ENCODE results near the gene JADE3.

The JADE3 gene

GRCh38 chrX:47047989-47048388 is 135.8 kb downstream of the JADE3 start:
- DNase-seq, result no peak

GRCh38 chrX:47059142-47059874 is 147.1 kb downstream of the JADE3 start:
- DNase-seq, result no peak

GRCh38 chrX:47060708-47061107 is 148.5 kb downstream of the JADE3 start:
- no peak for DNase-seq

- no peak for DNase-seq
These were observed 149.2 kb downstream of the JADE3 start for GRCh38 chrX:47061238-47061919.

GRCh38 chrX:47063179-47063578 is 151.0 kb downstream of the JADE3 start:
- DNase-seq, result no peak

GRCh38 chrX:47068214-47068613 is 156.0 kb downstream of the JADE3 start:
- DNase-seq, result no peak

- no peak for DNase-seq
These were observed 156.5 kb downstream of the JADE3 start for GRCh38 chrX:47068720-47069119.

- no peak for DNase-seq
These were observed 166.2 kb downstream of the JADE3 start, which contains the start of gene RGN for GRCh38 chrX:47078129-47079043. TSS of gene RGN (plus strand) at chrX:47078443. CDS start at chrX:47081145, 2,702 bp downstream.

GRCh38 chrX:47080215-47080914 is 168.1 kb downstream of the JADE3 start:
- no peak for DNase-seq

GRCh38 chrX:47080915-47081236 is 168.7 kb downstream of the JADE3 start:
- DNase-seq, result no peak

GRCh38 chrX:47091149-47091775 is 179.0 kb downstream of the JADE3 start:
- DNase-seq, result no peak

- no peak for DNase-seq
These were observed 181.0 kb downstream of the JADE3 start for GRCh38 chrX:47093248-47093647.

GRCh38 chrX:47093860-47094259 is 181.6 kb downstream of the JADE3 start:
- DNase-seq, result no peak

- DNase-seq, result no peak
These were observed 184.8 kb downstream of the JADE3 start for GRCh38 chrX:47097018-47097417.

GRCh38 chrX:47098338-47099094 is 186.3 kb downstream of the JADE3 start:
- DNase-seq, result no peak

- DNase-seq, result no peak
These were observed 189.0 kb downstream of the JADE3 start for GRCh38 chrX:47101206-47101605.
